HG02970 (cell line): ENCODE results near the gene SSR4.
A peak's percentile ranks its signal among the peaks of the same experiment; 100 is the strongest.
"Not testable (repeated sequence)": the region's sequence is repeated elsewhere in the genome, so short reads cannot be mapped to it uniquely, and the experiment has no call there.

Source experiments
- ATAC-seq: cut with Tn5 transposase; IDR thresholded peaks from one replicate; pipeline ENCODE4 v1.9.1; 2021; ENCODE audit warnings: mild to moderate bottlenecking, moderate library complexity, moderate number of reproducible peaks; ENCODE audit not compliant: unreplicated experiment, low FRiP score

Gene SSR4

DNA sequence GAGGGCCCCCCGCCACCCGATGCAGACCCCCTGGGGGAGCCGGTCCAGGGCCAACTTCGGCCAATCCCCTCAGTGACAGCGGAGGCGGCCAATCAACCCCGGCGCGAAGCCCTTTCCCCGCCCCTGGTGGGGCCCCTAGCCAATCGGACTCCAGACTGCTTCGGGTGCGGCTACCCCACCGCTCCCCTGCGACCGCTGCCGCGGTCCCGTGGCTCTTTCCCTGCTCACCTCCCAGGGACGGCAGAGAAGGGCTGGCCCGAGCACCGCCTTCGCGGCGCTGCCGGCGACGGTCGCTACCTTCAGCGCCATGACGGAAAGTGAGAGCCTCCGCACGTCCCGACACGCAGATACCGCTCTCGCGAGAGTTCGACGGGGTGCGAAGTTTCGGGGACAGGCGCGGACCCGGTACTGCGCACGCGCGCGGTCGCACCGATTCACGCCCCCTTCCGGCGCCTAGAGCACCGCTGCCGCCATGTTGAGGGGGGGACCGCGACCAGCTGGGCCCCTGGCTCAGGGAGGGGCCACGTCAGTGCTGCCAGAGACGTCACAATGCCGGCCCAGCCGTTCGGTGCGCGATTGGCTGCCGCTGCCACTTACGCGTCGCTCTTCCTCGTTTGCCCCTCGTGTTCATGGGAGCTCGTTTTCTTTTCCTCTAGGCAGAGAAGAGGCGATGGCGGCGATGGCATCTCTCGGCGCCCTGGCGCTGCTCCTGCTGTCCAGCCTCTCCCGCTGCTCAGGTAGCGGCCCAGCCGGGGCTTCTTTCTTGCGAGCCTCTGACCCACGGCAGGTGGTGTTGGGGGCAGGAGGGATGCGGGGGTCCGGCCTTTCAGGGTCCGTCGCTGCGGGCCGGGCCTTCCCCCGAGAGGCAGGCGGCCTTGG is at the start of gene SSR4, which contains the start of gene IDH3G:
SSR4 (plus strand) TSS at position 651 of the 879 bp plus-strand sequence; CDS start at position 671, 20 bp downstream.
IDH3G (minus strand) TSS at position 358 of the 879 bp plus-strand sequence; CDS start at position 309, 49 bp downstream.
- peak; percentile 81 for ATAC-seq

DNA sequence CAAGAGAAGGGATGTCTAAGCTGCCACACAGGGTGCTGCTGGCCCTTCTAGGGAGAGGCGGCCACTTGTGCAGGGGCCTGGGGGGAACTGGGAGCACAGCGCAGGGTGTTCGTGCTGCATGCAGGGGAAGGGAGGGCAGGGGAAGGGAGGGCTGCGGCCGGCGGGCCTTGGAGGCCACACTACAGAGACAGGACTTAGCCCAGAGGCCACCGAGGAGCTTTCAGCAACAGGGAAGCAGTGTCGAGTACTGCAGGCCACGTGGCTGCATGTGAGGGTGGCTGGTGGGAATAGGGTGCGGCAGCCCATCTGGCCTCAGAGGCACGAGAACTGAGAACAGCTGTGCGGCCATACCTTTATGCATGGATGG is 49.4 kb upstream of the SSR4 start:
- ATAC-seq: not testable (repeated sequence)

DNA sequence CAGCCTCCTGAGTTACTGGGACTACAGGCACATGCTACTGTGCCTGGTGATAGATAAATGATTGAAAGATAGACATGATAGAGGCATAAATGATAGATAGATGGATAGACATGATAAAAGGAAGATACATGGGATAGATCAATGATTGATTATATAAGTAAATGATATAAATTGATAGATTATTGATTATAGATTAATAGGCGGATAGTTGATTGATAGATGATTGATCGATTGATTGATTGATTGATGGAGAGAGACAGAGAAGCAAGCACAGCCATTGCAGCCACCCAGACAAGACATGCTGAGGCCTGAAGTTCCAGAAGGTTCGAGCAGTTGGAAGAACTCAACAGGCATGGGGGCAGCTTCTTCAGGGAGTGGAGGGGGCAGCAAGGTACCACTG is 48.1 kb upstream of the SSR4 start:
- no peak for ATAC-seq

DNA sequence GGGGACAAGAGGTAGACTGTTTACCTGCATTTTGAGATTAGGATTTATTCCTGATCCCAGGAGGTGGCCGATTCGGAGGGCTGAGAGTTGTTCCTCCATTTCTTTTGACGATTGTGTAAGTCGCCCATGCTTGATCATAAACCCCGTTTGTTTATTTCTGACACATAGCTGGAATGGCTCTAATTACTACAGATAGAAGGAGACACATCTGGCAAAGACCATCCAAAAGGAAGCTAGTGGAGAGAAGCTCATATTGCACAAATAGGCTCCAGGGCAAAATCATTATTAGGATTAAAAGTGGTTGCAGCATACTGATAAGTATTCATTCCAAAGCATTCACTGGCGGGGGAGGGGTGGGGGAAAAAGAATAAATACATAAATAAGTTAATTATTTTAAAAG is 47.5 kb upstream of the SSR4 start:
- ATAC-seq: not testable (repeated sequence)

DNA sequence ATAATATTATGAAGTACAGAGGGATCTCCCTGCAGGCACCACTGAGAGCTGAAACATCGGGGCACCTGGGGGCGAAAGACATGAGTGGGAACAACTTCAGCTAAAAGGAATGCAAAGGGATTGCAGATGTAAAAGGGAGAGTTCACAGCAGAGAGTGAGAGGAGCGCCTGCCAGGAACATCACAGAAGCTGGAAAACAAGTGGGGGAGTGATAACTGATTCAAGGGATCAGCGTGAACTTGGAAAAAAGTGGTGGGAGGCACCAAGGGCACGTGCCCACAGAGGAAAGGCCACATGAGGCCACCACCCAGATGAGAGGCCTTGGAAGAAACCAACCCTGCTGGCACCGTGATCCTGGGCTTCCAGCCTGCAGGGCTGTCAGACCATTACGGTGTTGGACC is 45.5 kb upstream of the SSR4 start:
- ATAC-seq: not testable (repeated sequence)

DNA sequence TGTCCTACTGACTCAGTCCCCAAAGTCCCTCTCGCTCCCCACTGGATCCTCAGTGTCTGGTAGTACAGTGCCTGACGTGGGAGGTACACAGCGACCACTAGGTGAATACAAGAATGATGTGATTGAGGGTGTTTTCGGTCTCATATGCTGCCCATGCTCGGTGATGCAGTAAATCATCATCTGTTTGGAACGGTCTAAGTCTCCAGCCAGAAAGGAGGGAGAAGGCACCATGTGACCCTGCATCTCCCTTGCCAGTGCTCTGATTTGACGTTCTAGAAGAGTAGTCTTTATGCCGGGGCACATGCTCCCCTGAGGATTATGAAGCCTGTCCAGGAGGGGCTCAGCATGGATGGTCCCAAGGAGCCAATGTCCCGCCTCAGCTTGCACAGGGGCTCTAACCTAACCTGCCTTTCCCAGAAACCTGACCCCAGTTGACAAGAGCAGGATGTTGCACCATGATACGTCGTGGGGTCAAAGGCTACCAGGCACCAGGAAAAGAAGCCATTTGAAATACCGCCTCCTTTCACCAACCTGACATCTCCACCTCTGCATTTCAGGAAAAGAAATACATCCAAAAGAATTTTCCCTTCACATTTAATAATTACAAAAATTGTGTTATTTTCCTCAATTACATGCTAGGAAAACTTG is 44.2 kb upstream of the SSR4 start:
- no peak for ATAC-seq

DNA sequence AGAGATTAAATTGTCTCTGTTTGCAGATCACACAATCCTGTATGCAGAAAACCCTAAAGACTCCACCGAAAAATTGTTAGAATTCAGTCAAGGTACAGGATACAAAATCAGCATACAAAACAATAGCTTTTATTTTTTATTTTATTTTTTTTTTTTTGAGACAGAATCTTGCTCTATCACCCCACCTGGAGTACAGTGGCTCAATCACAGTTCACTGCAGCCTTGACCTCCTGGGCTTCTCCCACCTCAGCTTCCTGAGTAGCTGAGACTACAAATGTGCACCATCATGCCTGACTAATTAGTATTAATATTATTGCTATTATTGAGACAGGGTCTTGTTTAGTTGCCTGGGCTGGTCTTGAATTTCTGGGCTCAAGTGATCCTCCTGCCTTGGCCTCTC is 39.3 kb upstream of the SSR4 start:
- ATAC-seq: no peak

DNA sequence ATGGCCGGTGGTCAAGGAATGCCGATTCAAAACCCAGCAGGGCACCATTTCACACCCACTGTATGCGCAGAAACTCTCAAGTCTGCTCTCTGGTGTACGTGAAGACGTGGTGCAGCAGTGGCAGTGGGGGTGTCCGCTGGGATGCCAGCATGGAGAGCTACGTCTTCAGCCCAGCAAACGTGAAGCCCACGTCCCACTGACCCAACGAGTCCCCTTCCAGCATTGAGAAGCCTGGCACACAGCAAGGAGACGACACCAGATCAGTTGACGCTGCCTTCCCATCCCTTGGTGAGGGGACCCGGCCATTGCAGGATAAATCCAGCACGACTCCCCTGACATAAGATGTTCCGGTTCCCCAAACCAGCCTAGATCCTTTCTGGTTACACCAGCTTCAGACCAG is 32.6 kb upstream of the SSR4 start:
- no peak for ATAC-seq

DNA sequence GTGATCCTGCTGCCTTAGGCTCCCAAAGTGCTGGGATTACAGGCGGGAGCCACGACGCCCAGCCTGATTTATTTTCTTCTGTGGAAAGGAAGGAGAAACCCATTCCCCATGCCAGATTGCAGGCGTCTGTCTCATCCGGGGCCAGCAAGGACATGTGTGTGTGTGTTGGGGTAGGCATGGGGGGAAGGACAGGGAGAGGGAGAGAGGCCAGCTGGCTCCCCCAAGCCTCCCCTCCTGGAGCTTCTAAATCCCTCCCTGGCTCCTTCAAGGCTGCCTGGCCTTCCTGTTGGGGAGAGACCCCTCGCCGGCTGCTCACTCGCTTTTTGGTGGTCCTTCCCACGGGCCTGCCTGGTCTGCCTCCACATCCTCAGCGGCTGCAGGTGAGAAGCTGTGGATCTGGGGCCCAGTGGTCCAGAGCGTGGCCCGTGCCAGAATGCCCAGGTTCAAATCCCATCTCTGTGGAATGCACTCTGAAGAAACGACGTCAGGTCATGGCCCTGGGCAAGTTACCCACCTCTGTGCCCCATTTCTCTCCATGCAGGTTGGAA is 31.8 kb upstream of the SSR4 start:
- no peak for ATAC-seq

DNA sequence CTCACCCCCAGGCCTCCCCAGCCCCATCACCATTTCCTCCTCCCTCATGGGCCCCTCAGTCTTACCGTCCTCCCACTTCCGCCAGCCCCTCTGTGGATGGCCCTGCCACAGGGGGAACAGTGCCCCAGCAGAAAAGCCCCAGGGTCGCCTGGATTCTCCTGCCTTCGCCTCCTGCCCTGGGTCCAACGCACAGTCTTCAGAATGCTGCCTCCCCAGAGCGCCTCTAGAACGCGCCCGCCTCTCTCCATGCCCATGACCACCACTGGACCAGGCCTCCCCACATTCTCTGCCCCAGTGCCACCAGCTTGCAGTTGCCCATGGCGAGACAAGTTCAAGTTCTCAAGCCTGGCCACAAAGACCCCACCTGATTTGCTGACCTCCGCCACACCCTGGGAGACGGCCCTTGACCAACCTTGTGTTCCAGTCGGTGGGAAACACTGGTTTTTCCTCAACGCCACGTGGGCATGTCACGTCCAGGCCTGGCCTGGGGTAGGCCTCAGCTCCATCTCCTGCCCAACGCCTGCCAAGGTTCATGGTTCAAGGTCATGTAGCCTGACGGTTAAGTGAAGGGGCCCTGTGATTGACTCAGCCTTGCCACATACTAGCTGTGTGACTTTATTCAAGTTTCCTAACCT is 31.1 kb upstream of the SSR4 start:
- ATAC-seq: no peak

DNA sequence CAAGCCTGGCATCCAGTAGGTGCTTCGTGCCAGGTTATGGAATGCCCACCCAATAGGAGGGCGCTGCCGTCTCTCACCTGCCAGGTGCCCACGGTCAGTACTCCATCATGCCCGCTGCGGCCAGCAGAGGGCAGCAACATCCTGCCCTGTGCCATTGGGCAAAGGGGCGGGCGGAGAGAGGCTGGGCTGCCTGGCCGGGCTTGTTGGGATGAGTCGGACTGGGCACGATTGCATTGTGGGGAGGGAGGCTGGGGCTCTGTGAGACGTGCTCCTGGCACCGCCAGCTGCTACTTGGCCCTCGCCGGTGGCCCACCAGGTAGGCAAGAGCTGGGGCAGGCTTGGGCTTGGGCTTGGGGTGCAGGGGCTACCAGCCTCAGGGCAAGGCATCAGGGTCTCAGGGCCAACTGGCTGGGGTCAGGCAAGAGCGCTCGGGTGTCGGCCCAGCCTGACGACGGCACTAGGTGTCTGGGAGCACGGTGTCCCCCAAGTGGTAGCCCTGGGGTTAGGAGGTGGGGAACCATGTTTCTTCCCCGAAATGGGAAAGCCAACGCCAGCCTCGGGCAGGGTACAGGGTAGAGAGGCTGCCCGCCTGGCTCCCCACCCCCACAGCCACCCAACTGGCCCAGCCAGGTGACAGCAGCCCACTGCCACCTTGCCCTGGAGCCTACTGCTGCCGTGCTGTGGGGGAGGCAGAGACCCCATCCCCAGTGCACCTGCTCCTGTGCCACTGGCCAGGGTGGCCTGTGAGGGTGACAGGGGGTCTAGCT is 30.3 kb upstream of the SSR4 start, which contains the start of gene PLXNB3:
PLXNB3 (plus strand) TSS at position 261 of the 767 bp plus-strand sequence. CDS start 1,287 bp downstream, outside the sequence.
- ATAC-seq: no peak

DNA sequence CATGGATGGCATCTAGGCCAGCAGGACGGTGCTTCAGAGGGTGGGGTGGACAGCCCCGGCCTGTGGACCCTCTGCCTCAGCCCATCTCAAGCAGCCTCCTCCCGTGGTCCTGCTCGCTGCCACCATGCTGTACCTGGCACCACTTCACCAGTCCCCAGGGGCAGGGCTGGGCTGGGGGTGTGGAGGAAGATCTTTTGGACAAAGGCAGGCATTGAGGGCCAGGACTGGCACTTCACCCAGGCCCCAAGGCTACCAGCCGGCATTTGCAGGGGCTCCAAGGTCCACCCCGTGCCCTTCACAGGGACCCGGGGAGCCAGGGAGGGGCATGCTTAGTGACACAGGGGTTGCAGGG is 29.7 kb upstream of the SSR4 start:
- ATAC-seq: no peak

DNA sequence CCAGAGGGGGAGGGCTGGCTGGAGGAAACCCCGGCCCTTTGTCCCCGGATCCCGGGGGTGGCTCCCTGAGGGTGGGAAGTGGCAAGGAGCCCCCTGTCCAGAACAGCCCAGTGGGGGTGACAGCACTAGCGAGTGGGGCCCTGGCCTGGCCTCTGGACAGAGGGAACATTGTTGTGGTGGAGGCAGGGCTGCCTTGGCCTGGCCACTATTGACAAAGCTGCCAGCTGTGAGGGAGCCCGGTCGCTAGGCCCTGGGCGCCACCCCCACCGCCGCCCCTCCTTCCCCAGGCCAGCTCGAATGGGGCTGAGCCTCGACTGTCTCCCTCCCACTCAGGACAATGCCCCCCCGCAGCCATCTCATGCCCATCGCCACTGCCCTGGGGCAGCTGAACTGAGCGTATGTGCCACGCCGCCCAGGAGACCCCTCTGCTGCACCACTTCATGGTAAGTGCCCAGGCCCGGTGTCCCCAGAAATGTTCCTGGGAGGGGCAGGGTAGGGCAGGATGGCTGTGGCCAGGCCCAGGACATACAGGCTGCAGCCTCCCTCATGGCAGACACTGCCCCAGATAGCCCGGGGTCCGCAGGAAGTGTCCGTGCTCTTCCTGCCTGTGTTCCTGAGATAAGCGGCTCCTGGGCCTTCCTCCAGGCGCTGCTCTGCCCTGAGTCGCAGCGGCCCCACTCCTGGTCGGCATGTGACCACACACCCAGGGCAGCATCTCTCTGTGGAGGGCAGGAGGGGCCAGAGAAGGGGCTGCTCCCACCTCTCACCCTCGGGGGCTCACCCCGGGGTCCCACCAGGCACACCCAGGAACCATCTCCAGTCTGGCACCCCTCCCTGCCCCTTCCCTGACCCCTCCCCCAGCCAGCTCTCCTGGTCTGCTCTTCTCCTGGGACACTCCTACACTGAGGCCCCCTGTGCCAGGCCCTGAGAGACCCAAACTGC is 29.1 kb upstream of the SSR4 start:
- ATAC-seq: no peak

DNA sequence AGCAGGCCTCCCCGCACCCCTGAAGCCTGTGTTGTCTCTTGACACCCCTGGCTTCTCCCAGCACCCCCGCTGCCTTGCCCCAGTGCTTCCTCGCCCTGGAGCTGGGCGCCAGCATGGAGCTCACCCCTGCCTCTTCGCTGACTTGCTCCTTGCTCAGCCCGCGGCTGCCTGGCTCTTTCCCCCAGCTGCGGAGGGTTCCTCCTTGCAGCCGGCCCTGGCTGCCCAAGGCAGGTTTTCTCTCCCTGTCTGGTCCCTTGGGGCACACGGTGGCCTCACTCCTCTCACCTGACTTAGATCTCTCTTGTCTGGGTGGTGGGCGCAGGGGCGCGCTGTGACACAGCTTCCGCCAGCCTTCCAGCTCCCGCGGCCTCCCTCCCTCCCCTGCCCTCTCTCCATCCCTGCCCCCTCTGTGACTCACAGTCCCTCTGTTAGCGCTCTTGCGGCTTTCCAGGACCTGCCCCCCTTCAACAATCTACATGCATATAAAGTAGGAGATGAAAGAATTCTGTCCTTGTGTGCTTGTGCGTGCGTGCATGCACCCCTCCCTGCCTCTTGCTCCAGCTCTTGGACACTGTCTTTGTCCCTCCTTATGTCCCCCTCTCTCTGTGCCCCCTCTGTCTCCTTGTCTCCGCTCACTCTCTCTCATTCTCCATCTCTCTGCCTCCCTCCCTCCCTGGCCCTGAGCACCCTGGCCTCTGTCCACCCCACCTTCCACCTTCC is 28.2 kb upstream of the SSR4 start:
- ATAC-seq: no peak

DNA sequence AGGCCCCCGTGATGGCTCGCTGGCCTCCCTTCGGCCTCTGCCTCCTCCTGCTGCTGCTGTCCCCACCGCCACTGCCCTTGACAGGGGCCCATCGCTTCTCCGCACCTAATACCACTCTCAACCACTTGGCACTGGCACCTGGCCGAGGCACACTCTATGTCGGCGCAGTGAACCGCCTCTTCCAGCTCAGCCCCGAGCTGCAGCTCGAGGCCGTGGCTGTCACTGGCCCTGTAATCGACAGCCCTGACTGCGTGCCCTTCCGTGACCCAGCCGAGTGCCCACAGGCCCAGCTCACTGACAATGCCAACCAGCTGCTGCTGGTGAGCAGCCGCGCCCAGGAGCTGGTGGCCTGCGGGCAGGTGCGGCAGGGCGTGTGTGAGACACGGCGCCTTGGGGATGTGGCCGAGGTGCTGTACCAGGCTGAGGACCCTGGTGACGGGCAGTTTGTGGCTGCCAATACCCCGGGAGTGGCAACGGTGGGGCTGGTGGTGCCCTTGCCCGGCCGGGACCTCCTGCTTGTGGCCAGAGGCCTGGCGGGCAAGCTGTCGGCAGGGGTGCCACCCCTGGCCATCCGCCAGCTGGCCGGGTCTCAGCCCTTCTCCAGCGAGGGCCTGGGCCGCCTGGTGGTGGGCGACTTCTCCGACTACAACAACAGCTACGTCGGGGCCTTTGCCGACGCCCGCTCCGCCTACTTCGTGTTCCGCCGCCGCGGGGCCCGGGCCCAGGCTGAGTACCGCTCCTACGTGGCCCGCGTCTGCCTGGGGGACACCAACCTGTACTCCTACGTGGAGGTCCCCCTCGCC is 27.4 kb upstream of the SSR4 start:
- ATAC-seq: no peak

DNA sequence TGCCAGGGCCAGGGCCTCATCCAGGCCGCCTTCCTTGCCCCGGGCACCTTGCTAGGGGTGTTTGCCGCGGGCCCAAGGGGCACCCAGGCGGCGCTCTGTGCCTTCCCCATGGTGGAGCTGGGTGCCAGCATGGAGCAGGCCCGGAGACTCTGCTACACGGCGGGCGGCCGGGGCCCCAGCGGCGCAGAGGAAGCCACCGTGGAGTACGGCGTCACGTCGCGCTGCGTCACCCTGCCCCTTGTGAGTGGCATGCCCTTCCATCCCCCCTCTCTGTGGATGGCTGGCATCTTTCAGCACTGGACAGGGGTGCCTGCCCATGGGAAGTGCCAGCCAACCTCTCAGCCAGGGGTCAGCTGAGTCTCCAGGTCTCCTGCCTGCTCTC is 26.8 kb upstream of the SSR4 start:
- ATAC-seq: no peak

DNA sequence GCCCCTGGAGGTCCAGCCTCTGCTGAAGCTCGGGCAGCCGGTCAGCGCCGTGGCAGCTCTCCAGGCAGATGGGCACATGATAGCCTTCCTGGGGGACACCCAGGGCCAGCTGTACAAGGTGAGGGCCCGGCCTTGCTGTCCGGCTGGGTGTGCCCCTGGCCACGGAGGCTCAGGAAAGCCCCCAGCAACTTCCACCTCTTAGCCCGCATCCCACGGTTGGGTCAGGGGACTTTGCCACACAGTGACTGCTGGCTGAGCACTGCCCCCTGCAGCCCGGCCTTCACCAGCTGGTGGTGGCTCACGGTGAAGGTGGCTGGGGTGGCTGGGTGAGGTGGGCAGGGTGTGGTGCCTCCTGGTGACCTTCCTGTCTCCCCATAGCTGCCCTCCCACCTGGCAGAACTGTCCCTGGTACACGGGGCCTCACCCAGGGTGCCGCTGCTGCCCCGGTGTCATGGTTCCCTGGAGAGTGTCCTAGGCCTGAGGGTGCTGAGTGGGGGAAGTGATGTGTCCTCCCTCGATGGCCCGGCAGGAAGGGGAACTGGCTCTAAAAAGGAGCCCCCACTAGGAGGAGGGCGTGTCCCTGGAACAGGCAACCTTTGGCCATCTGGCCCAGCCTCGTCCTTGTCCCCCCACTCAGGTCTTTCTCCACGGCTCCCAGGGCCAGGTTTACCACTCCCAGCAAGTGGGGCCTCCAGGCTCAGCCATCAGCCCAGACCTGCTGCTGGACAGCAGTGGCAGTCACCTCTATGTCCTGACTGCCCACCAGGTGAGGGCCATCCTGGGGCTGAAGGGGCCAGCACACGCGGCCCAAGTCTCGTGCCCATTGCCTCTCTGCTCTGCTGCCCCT is 25.9 kb upstream of the SSR4 start:
- no peak for ATAC-seq
